Omental fat pad (tissue), 4 donors: ENCODE measurements around the gene ERI3. TPM values are rescaled to one million over a fixed set of nuclear protein-coding genes. Genes with fewer than 3 reads are reported as not detected.
"Not testable (repeated sequence)": the region's sequence is repeated elsewhere in the genome, so short reads cannot be mapped to it uniquely, and the experiment has no call there.

ENCODE experiments used
- ATAC-seq: fragments of 150-250 bp; one replicate; pipeline ENCODE4 v1.9.1; 2016; ENCODE audit warnings: mild to moderate bottlenecking, moderate library complexity; ENCODE audit not compliant: low FRiP score
- DNase-seq: peaks from one replicate; pipeline ENCODE4 v3.0.0-alpha.2; 2019; ENCODE audit warnings: low spot score
- CTCF ChIP-seq, 3 donors: fragments of 450-650 bp; IDR thresholded peaks; one replicate each; pipeline ENCODE4 v1.5.1; 2016 to 2017; ENCODE audit warnings: antibody characterized with exemption in 3 of 3, mild to moderate bottlenecking in 3 of 3, moderate library complexity in 2 of 3
- total RNA-seq, 4 donors: library from RNA; depleted of rRNA; stranded (reverse); fragments of >200 nt; gene quantifications; one replicate each; pipeline ENCODE4 v1.1.0, GENCODE V29; 2016

Gene ERI3
- total RNA-seq, 4 donors from 2014 or later: 27.6 to 36.3 (median 31.2) TPM

DNA sequence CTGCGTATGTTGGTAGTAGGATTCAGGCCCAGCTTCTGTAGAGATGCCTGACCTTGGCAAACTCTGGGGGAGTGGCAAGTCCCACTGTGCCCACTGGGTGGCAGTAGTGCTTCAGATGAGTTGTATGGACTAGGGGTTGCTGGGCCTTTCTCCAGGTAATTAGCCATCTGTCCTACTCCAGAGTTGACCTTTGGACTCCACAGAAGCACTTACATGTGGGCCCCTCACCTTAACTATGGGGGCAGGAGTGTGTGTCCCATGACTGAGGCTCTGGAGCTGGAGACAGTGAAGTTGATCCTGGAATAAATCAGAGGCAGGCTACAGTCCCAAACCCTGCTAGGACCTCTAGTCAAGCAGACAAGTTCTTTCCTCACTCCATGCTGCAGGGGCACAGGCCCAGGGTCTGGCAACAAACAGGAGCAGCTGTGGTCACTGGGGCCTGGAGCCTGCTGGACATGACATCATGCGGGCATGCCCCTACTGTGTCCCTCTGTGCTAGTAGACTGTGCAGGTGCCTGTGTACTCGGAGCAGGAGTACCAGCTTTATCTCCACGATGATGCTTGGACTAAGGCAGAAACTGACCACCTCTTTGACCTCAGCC, 137.1 kb downstream of the ERI3 start:
- DNase-seq (peak; percentile 80), ATAC-seq (no peak)

GRCh38 chr1:44213222-44214112, 141.6 kb downstream of the ERI3 start, which contains the start of gene DMAP1:
Gene DMAP1 (plus strand): TSS chr1:44213471. CDS start chr1:44213754, 283 bp downstream.
- ATAC-seq: peak; percentile 95
- peak; percentile 57 for DNase-seq
- TF ChIP-seq CTCF (IDR thresholded peaks at IDR 0.05): no peak

More for the DNA sequence above, 137.1 kb downstream of the ERI3 start:
- peak in 1 of 3 donors; percentile 44 for TF ChIP-seq CTCF (IDR thresholded peaks at IDR 0.05)

DNA sequence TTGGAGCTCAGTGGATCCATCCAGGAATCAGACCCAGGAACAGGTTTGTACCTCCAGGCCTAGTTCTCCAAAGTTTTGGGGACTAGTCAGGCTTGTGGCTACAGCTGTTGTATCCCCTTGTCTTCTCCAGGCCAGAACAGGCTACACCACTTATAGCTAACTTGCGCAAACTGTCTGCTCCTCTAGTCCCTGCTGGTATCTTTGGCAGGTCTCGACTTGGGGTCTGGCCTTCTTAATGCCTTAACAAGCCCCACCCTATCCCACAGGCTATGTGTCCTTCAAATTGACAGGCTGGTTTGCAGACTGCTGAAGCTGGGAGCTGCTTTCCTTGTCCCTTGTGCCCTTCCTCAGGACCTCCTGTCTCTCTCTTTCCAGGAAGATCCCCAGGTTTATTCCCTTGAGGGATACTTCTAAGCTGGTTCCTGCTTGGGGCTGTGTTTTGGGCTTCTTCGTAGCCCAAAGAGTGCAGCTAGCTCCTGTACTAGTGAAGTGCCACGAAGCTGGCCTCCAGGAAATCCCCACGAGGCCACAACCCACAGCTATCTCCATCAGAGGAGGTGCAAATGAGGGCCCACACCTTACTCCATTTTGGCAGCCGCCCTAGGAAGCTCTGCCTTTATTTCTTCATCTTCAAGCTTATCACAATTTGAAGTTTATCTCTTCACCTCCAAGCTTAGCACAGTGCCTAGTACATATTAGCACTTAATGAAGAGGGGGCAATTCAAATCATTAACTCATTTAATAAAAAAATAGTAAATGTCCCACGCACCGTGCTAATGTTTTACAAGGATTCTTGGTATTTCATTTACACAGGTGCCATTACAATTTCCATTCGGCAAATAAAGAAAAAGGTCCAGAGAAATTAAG, 142.5 kb downstream of the ERI3 start:
- no peak for DNase-seq
- no peak for ATAC-seq
- no peak for TF ChIP-seq CTCF (IDR thresholded peaks at IDR 0.05)

GRCh38 chr1:44210595-44210994, 144.5 kb downstream of the ERI3 start:
- no peak for ATAC-seq
- no peak for DNase-seq
- no peak for TF ChIP-seq CTCF (IDR thresholded peaks at IDR 0.05)

GRCh38 chr1:44208226-44208625, 146.8 kb downstream of the ERI3 start:
- TF ChIP-seq CTCF (IDR thresholded peaks at IDR 0.05): no peak
- DNase-seq (no peak), ATAC-seq (no peak)

DNA sequence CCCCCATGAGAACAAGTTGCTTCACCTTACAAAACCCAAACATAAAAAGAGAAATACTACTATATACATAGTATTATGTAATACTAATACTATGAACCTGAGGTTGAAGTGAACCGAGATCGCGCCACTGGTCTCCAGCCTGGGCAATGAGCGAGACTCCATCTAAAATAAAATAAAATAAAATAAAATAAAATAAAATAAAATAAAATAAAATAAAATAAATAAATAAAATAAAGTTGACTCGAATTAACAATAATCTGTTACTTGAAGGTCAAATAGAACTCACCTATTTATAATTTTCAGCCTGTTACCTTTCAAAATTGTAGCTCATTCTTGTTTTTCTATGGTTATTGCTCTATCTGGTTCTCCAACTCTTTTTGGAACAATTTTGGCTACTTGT, 148.5 kb downstream of the ERI3 start:
- ATAC-seq: not testable (repeated sequence)

DNA sequence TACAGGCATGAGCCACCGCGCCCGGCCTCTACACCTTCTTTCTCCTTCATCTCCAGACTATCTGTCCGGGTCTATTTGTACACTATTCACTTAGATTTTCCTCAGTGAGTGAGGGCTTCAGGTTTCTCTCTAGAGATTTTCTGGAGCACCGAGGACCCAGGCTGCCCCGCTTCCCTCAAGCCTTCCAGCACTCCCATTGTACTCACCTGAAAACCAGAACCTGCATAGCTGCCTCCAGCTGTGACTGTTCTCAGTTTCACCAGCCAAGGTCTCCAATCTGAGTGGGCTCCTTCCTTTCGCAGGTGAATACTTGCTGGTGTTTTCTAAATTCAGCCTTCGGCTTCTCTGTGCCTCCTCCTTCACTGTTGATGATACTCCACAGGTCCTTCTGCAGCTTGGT, 154.7 kb downstream of the ERI3 start:
- no peak for ATAC-seq
- TF ChIP-seq CTCF (IDR thresholded peaks at IDR 0.05): no peak
- DNase-seq: no peak

More for the DNA sequence above, 148.5 kb downstream of the ERI3 start:
- DNase-seq: not testable (repeated sequence)
